ENCODE data around the gene GHRHR.

The GHRHR gene

GRCh38 chr7:30917216-30917893 is 46.4 kb upstream of the GHRHR start:
- Histone ChIP-seq H3K4me3 (ENCODE audit: low read depth, low read length) (no peak overlapping the region), H3K9me3 (no peaks in the 10 kb centered on the region), H3K4me1 (peaks cover 24% of the 10 kb centered on the region), H3K27me3 (no peaks in the 10 kb centered on the region), H3K36me3 (no peaks in the 10 kb centered on the region)
- no peak for DNase-seq
- TF ChIP-seq CTCF (IDR thresholded peaks at IDR 0.05; ENCODE audit: low read depth, low read length): no peak

GRCh38 chr7:30918676-30919075 is 45.1 kb upstream of the GHRHR start:
- H3K27me3 ChIP-seq: no peaks in the 10 kb centered on the region
- peaks cover 13% of the 10 kb centered on the region for H3K4me1 ChIP-seq
- H3K36me3 ChIP-seq: no peaks in the 10 kb centered on the region
- peak; percentile 3 for DNase-seq
- TF ChIP-seq CTCF (IDR thresholded peaks at IDR 0.05; ENCODE audit: low read depth, low read length): no peak
- H3K9me3 ChIP-seq: no peaks in the 10 kb centered on the region
- H3K4me3 ChIP-seq (ENCODE audit: low read depth, low read length): no peak overlapping the region

- no peak overlapping the region for H3K4me3 ChIP-seq (ENCODE audit: low read depth, low read length)
- H3K27me3 ChIP-seq: no peaks in the 10 kb centered on the region
- H3K36me3 ChIP-seq: no peaks in the 10 kb centered on the region
- DNase-seq: peak; percentile 5
- no peaks in the 10 kb centered on the region for H3K9me3 ChIP-seq
- no peak for TF ChIP-seq CTCF (IDR thresholded peaks at IDR 0.05; ENCODE audit: low read depth, low read length)
- H3K4me1 ChIP-seq: peaks cover 3% of the 10 kb centered on the region
These were observed 43.7 kb upstream of the GHRHR start for GRCh38 chr7:30920021-30920583.

- peaks cover 3% of the 10 kb centered on the region for H3K4me1 ChIP-seq
- peak; percentile 7 for DNase-seq
- H3K27me3 ChIP-seq: no peaks in the 10 kb centered on the region
- no peaks in the 10 kb centered on the region for H3K36me3 ChIP-seq
- no peaks in the 10 kb centered on the region for H3K9me3 ChIP-seq
- no peak for TF ChIP-seq CTCF (IDR thresholded peaks at IDR 0.05; ENCODE audit: low read depth, low read length)
- no peak overlapping the region for H3K4me3 ChIP-seq (ENCODE audit: low read depth, low read length)
These were observed 42.9 kb upstream of the GHRHR start for GRCh38 chr7:30920584-30921539.

- no peaks in the 10 kb centered on the region for H3K36me3 ChIP-seq
- DNase-seq: peak; percentile 7
- no peak for TF ChIP-seq CTCF (IDR thresholded peaks at IDR 0.05; ENCODE audit: low read depth, low read length)
- H3K4me1 ChIP-seq: peaks cover 11% of the 10 kb centered on the region
- no peak overlapping the region for H3K4me3 ChIP-seq (ENCODE audit: low read depth, low read length)
- H3K9me3 ChIP-seq: no peaks in the 10 kb centered on the region
- no peaks in the 10 kb centered on the region for H3K27me3 ChIP-seq
These were observed 42.0 kb upstream of the GHRHR start for GRCh38 chr7:30921540-30922401.
